Right atrium auricular region (tissue), 2 donors: ENCODE data around the gene TRAPPC3L. TPM values are rescaled to one million over a fixed set of nuclear protein-coding genes. Genes with fewer than 3 reads are reported as not detected.

Experiments used
- DNase-seq: peaks from one replicate; pipeline ENCODE4 v3.0.0-alpha.2; 2019; ENCODE audit warnings: low spot score
- H3K27ac ChIP-seq, 2 donors: fragments of 200-600 bp; sonication (generic); 1 replicate in 1 of 2; 2 replicates in 1 of 2; pipeline ENCODE4 v1.5.1; 2016 to 2019
- H3K27me3 ChIP-seq, 2 donors: fragments of 200-600 bp; sonication (generic); one replicate each; pipeline versions ENCODE4 v1.5.1 to v1.6.0; 2017 to 2019
- H3K36me3 ChIP-seq: fragments of 200-600 bp; sonication (generic); one replicate; pipeline ENCODE4 v1.5.1; 2016
- H3K4me1 ChIP-seq, 2 donors: fragments of 200-600 bp; sonication (generic); one replicate each; pipeline versions ENCODE4 v1.5.1 to v1.6.0; 2017 to 2019
- H3K4me3 ChIP-seq, 2 donors: fragments of 200-600 bp; sonication (generic); 1 replicate in 1 of 2; 2 replicates in 1 of 2; pipeline ENCODE4 v1.5.1; 2017 to 2019; ENCODE audit warnings: mild to moderate bottlenecking in 1 of 2, moderate library complexity in 1 of 2
- H3K9me3 ChIP-seq, 2 donors: fragments of 200-600 bp; sonication (generic); one replicate each; pipeline ENCODE4 v1.5.1; 2019
- total RNA-seq, 2 donors: library from RNA; depleted of rRNA; stranded (reverse); fragments of >200 nt; gene quantifications; one replicate each; pipeline ENCODE4 v1.1.0, GENCODE V29; 2016
- TF ChIP-seq, protein P1 (sequence below), 2 donors: fragments of 200-600 bp; sonication (generic); IDR thresholded peaks; one replicate each; pipeline ENCODE4 v1.5.1; 2019; ENCODE audit warnings: antibody characterized with exemption in 2 of 2

Gene TRAPPC3L
- total RNA-seq, 2 donors from 2014 or later: 0.20 TPM; not detected in 1

- TF ChIP-seq, protein P1, sequence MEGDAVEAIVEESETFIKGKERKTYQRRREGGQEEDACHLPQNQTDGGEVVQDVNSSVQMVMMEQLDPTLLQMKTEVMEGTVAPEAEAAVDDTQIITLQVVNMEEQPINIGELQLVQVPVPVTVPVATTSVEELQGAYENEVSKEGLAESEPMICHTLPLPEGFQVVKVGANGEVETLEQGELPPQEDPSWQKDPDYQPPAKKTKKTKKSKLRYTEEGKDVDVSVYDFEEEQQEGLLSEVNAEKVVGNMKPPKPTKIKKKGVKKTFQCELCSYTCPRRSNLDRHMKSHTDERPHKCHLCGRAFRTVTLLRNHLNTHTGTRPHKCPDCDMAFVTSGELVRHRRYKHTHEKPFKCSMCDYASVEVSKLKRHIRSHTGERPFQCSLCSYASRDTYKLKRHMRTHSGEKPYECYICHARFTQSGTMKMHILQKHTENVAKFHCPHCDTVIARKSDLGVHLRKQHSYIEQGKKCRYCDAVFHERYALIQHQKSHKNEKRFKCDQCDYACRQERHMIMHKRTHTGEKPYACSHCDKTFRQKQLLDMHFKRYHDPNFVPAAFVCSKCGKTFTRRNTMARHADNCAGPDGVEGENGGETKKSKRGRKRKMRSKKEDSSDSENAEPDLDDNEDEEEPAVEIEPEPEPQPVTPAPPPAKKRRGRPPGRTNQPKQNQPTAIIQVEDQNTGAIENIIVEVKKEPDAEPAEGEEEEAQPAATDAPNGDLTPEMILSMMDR (IDR thresholded peaks at IDR 0.05): no peak
- H3K9me3 ChIP-seq: no peaks in the 10 kb centered on the region
- no peaks in the 10 kb centered on the region for H3K4me1 ChIP-seq
- no peak for DNase-seq
- no peak overlapping the region for H3K27ac ChIP-seq
- H3K4me3 ChIP-seq: no peak overlapping the region
- H3K36me3 ChIP-seq: no peaks in the 10 kb centered on the region
- H3K27me3 ChIP-seq: no peaks in the 10 kb centered on the region
Measured at GRCh38 chr6:116449565-116449964, 95.9 kb downstream of the TRAPPC3L start.

GRCh38 chr6:116447496-116448011, 97.9 kb downstream of the TRAPPC3L start:
- H3K9me3 ChIP-seq: no peaks in the 10 kb centered on the region
- DNase-seq: no peak
- TF ChIP-seq, protein P1 (IDR thresholded peaks at IDR 0.05): peak in 1 of 2 donors; percentile 12
- no peaks in the 10 kb centered on the region for H3K27me3 ChIP-seq
- H3K4me1 ChIP-seq: no peaks in the 10 kb centered on the region
- no peak overlapping the region for H3K27ac ChIP-seq
- H3K4me3 ChIP-seq: no peak overlapping the region
- H3K36me3 ChIP-seq: no peaks in the 10 kb centered on the region

DNA sequence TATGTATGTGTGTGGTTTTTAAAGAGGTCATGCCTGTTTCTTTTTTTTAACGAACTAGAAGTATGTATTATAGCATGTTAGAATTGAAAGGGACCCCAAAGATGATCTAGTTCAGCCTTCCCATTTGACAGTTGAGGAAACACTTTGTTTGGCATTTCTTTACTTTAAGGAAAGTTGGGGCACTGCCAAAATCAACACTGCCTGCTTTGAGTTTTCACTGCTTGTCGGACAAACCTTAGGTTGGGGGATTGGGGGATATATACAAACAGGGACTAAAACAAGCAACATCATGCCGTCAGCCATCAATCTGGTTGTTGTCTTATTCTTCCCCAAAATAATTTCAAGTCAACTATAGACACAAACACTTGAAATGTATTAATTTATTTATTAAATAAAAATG, 98.4 kb downstream of the TRAPPC3L start:
- Histone ChIP-seq H3K27ac (no peak overlapping the region), H3K4me1 (no peaks in the 10 kb centered on the region), H3K9me3 (no peaks in the 10 kb centered on the region), H3K36me3 (no peaks in the 10 kb centered on the region), H3K27me3 (no peaks in the 10 kb centered on the region), H3K4me3 (no peak overlapping the region)
- DNase-seq: no peak
- TF ChIP-seq, protein P1 (IDR thresholded peaks at IDR 0.05): no peak

DNA sequence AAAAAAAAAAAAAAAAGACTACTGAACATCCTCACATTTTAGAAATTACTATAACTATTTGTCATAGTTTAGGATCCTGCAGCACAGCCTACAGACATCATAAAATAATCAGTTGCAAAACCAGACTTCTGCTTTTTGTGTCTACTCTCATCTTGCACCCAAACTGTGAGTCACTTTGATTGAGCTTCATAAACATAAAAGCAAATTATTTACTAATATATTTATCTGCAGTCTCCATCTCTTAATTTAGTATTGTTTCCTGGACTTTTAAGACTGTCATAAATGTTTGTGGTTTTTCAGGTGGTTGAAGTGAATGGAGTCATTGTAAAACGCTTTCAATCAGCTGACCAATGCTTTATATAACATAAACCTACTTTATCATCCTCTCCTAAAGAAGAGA, 99.1 kb downstream of the TRAPPC3L start:
- no peak for DNase-seq
- no peaks in the 10 kb centered on the region for H3K9me3 ChIP-seq
- no peaks in the 10 kb centered on the region for H3K4me1 ChIP-seq
- no peaks in the 10 kb centered on the region for H3K27me3 ChIP-seq
- no peaks in the 10 kb centered on the region for H3K36me3 ChIP-seq
- no peak overlapping the region for H3K27ac ChIP-seq
- no peak overlapping the region for H3K4me3 ChIP-seq
- TF ChIP-seq, protein P1 (IDR thresholded peaks at IDR 0.05): no peak

DNA sequence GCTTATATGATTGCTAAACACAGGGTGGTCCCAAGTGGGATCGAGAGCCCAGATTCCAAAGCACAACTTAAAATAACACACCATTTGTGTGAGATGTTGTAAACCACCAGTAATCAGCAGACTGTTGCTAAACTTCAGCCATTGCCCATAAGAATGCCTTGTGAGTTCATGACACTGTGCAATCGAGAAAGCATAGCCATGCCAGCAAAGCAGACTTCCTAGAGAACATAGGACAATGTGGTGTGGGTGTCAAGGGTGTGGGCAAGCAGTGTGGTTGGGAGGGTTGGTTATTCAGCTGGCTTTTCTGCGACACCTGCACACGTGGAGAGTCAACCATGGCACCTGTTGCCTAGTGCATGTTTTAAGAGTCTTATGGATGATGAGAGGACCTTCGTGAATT, 100.4 kb downstream of the TRAPPC3L start:
- H3K27me3 ChIP-seq: no peaks in the 10 kb centered on the region
- no peaks in the 10 kb centered on the region for H3K9me3 ChIP-seq
- DNase-seq: no peak
- H3K27ac ChIP-seq: no peak overlapping the region
- no peak overlapping the region for H3K4me3 ChIP-seq
- no peaks in the 10 kb centered on the region for H3K36me3 ChIP-seq
- TF ChIP-seq, protein P1 (IDR thresholded peaks at IDR 0.05): no peak
- no peaks in the 10 kb centered on the region for H3K4me1 ChIP-seq

Other genes starting within 250 kb of the TRAPPC3L start
- 10 to 100 TPM; 19.4 to 31.7 TPM for gene DSE, start 174.7 kb downstream of the TRAPPC3L start, total RNA-seq
- 1 to 10 TPM; 2.3 to 3.1 TPM for gene CALHM6, start 84.3 kb downstream of the TRAPPC3L start, total RNA-seq
- gene CALHM5, start 34.0 kb downstream of the TRAPPC3L start, total RNA-seq: 1 to 10 TPM; 2.3 to 3.4 TPM
- gene CALHM4, start 8.1 kb upstream of the TRAPPC3L start, total RNA-seq: not detected
- gene RWDD1, start 25.8 kb upstream of the TRAPPC3L start, total RNA-seq: 10 to 100 TPM; 42.2 to 46.9 TPM
- under 1 TPM in 1 of 2 donors, not detected in 1; 0.16 TPM for gene RSPH4A, start 70.8 kb upstream of the TRAPPC3L start, total RNA-seq
- gene ZUP1, start 123.1 kb upstream of the TRAPPC3L start, total RNA-seq: 1 to 10 TPM; 3.9 to 4.6 TPM
- 1 to 10 TPM; 5.1 to 6.9 TPM for gene KPNA5, start 135.5 kb upstream of the TRAPPC3L start, total RNA-seq
- gene FAM162B, start 220.0 kb upstream of the TRAPPC3L start, total RNA-seq: 1 to 10 TPM; 1.4 to 4.8 TPM